Activated CD4-positive, alpha-beta memory T cell treated with anti-CD3 and anti-CD28 coated beads, Interleukin-2, amount 10 ng/mL, durations not matched to agents 7 days and 5 days (primary cell): ENCODE measurements around the gene ATRN. TPM values are rescaled to one million over a fixed set of nuclear protein-coding genes. Genes with fewer than 3 reads are reported as not detected.

ENCODE experiments used
- CTCF ChIA-PET: fragments of 350-600 bp; sonication (Branson Sonifier 250); formaldehyde crosslinking; loops from one replicate; lab custom pipeline; 2021; ENCODE audit warnings: antibody characterized with exemption, inconsistent platforms; lab: Charles Lee
- POLR2A ChIA-PET: fragments of 350-600 bp; sonication (Branson Sonifier 250); formaldehyde crosslinking; loops from one replicate; lab custom pipeline; 2021; ENCODE audit warnings: antibody characterized with exemption; lab: Charles Lee
- DNase-seq: peaks from one replicate; pipeline ENCODE4 v3.0.0-alpha.2; 2020
- H3K27ac Mint-ChIP-seq: one replicate; pipeline ENCODE4 v1.8.0; 2021; ENCODE audit warnings: mild to moderate bottlenecking, mixed read lengths
- H3K27me3 Mint-ChIP-seq: one replicate; pipeline ENCODE4 v1.8.0; 2021; ENCODE audit warnings: mixed read lengths
- H3K36me3 Mint-ChIP-seq: one replicate; pipeline ENCODE4 v1.8.0; 2021; ENCODE audit warnings: low read depth, mixed read lengths
- H3K4me1 Mint-ChIP-seq: one replicate; pipeline ENCODE4 v1.8.0; 2021; ENCODE audit warnings: mixed read lengths
- H3K4me3 Mint-ChIP-seq: one replicate; pipeline ENCODE4 v1.8.0; 2021; ENCODE audit warnings: mild to moderate bottlenecking, mixed read lengths
- H3K9me3 Mint-ChIP-seq: one replicate; pipeline ENCODE4 v1.8.0; 2021; ENCODE audit warnings: mixed read lengths
- total RNA-seq, 2 experiments: library from RNA; stranded (reverse); gene quantifications; one replicate each; pipeline ENCODE4 v1.2.3, GENCODE V29; 2021

The ATRN gene
- total RNA-seq, 2 experiments from 2014 or later = 7.8 to 8.1 TPM

DNA sequence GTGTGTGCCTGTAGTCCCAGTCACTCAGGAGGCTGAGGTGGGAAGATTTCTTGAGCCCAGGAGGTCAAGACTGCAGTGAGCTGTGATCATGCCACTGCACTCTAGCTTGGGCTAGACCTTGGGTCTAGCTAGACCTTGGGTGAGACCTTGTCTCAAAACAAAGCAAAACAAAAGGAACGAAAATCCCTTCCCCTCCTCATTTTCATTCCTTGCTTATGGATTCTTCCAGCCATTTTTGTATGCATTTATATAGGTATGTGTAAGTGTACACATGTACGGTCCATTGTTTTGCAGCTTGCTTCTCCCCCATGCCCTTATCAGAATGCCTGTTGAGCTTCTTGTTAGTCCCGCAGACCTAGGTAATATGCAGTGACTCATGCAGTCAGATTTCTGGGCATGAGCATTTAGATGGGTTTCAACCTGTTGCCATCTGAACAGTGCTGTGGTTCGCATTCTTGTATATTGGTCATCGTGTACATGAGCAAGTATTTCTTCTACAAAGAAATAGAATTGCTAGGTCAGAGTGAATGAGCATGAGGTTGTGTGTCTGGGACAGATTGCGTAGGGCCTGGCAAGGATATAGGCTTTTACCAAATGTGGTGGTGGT, 73.2 kb downstream of the ATRN start:
- H3K27me3 Mint-ChIP-seq = no peaks in the 10 kb centered on the region
- peaks cover 1% of the 10 kb centered on the region for H3K4me1 Mint-ChIP-seq
- CTCF ChIA-PET = interaction anchor here (0.5 kb wide), 1 partner anchor 181 kb away, joined by 3 read pairs; no protein-coding TSS in a partner anchor
- H3K36me3 Mint-ChIP-seq = peaks cover 1% of the 10 kb centered on the region
- H3K9me3 Mint-ChIP-seq = no peaks in the 10 kb centered on the region
- POLR2A ChIA-PET = no interaction called here
- H3K4me3 Mint-ChIP-seq = no peak overlapping the region
- no peak overlapping the region for H3K27ac Mint-ChIP-seq
- no peak for DNase-seq

DNA sequence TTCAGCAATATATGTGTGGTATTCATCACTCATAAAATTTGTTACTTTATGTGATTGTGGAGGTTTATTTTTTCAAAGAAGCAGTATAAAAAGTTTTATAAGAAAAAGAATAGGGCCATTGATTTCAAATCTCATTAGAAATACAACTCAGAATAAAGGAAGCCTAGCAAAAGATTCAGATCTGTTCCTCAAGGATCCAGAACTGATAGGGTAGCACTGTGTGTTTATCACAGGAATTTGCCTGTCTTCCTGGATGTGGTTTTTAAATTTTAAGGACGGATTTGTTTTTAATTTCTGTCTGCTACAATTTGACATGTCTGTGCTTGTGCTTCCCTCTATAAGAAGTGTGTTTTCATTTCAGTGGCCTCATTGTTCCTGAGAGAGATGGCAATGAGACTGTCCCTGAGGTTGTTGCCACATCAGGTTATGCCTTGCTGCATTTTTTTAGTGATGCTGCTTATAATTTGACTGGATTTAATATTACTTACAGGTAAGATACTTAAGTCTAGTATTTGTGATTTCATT, 74.6 kb downstream of the ATRN start:
- Mint-ChIP-seq H3K4me3 (no peak overlapping the region), H3K4me1 (peaks cover 1% of the 10 kb centered on the region), H3K27me3 (no peaks in the 10 kb centered on the region), H3K36me3 (no peaks in the 10 kb centered on the region), H3K27ac (no peak overlapping the region), H3K9me3 (no peaks in the 10 kb centered on the region)
- POLR2A ChIA-PET = no interaction called here
- CTCF ChIA-PET = interaction anchor here (0.7 kb wide), 1 partner anchor 1023 kb away, joined by 5 read pairs; no protein-coding TSS in a partner anchor
- DNase-seq = no peak

DNA sequence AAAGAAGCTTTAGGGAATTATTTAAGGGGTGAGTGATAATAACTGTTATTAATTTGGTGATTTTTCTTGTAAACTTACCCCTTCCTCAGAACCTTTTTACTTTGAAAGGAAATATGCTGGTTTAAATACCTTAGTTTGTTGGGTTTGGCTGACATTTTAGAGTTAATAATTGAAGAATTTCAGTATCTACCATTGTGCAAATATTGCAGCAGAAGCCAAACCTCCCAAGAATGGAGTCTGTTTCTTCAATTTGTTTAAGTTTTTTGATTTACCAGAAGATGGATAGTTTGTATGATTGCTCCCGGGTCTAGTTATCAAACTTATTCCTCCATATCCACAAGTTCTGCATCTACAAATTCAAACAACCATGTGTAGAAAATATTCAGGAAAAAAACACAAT, 77.1 kb downstream of the ATRN start:
- peaks cover 1% of the 10 kb centered on the region for H3K4me1 Mint-ChIP-seq
- H3K4me3 Mint-ChIP-seq = no peak overlapping the region
- H3K27me3 Mint-ChIP-seq = no peaks in the 10 kb centered on the region
- H3K27ac Mint-ChIP-seq = no peak overlapping the region
- ChIA-PET CTCF (interaction anchor here (1.5 kb wide), 1 partner anchor 15 kb away, joined by 7 read pairs; no protein-coding TSS in a partner anchor), POLR2A (no interaction called here)
- no peaks in the 10 kb centered on the region for H3K36me3 Mint-ChIP-seq
- DNase-seq = no peak
- H3K9me3 Mint-ChIP-seq = no peaks in the 10 kb centered on the region

DNA sequence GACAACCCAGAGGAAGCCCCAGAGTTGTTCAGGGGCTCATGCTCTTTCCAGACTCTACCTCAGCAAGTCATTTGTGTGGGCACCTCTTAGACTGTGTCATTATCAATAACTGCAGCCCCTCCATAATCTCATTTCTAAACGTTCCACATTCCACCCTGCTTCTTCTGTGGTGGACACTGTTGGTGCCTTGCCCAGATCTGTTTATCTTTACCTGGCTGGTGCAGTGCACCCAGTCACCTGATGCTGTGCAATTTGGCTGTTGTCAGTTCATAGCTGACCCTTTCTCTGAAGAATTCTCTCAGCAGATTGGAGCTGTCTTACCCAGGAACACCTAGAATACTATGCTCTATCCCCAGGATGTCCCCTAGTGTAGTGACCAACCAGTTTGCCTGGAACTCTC, 80.0 kb downstream of the ATRN start:
- H3K27ac Mint-ChIP-seq = no peak overlapping the region

DNA sequence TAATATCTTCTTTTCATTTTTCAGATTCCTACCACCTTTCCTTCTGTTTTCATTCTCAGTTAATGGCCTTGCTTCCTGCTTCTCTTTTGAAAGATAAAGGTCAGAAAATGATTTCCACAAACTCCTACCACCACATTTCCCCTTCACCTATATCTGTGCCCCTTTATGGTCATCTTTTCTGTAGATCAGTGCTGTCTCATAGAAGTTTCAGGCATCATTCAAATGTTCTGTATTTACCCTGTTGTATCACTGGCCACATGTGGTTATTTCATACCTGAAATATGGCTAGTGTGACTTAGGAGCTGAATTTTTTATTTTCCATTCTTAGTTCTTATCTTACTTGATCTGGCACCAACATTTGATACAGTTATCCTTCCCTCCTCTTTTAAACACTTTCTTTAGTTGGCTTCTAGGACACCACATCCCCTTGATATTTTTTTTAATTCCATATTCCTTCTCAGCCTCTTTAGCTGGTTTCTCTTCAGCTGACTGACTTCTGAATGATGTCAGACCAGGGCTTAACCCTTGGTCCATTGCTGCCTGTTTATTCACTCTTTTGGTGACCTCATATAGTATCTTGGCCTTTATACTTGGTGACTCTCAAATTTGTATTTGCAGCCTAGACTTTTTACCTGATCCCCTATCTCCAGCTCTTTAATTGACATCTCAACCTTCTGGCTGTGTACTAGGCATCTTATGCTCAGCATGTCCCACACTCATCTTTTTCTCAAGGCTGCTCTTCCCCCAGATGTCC, 81.0 kb downstream of the ATRN start:
- ChIA-PET CTCF (interaction anchor here (0.5 to 1.3 kb wide), 4 partner anchors 11 to 351 kb away, joined by 3 to 5 read pairs (median 4); no protein-coding TSS in a partner anchor), POLR2A (no interaction called here)
- Mint-ChIP-seq H3K27ac (no peak overlapping the region), H3K4me1 (peaks cover 1% of the 10 kb centered on the region), H3K9me3 (no peaks in the 10 kb centered on the region), H3K36me3 (no peaks in the 10 kb centered on the region), H3K4me3 (no peak overlapping the region), H3K27me3 (no peaks in the 10 kb centered on the region)
- no peak for DNase-seq

More for the DNA sequence above, 80.0 kb downstream of the ATRN start:
- Mint-ChIP-seq H3K4me3 (no peak overlapping the region), H3K4me1 (peaks cover 1% of the 10 kb centered on the region), H3K27me3 (no peaks in the 10 kb centered on the region), H3K36me3 (no peaks in the 10 kb centered on the region), H3K9me3 (no peaks in the 10 kb centered on the region)
- ChIA-PET CTCF (no interaction called here), POLR2A (no interaction called here)
- DNase-seq = no peak

DNA sequence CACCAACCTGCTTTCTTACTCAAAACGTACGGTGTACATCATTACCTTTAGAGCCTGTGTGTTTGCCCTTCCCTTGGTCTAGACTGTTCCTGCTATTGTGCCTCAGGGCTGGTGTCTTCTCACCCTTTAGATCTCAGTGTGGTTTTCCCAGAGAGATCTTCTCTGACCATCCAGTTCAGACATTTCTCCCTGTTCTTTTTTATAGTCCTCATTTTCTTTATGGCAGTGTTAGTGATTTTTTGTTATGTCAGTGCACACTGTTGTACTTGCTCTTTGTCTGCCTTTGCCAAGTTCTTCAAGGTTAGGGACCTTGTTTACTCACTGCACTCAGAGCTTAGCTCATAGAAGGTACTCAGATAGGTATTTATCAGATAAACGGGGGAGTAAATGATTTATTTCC, 82.8 kb downstream of the ATRN start:
- no peak overlapping the region for H3K27ac Mint-ChIP-seq
- CTCF ChIA-PET = interaction anchor here (1.2 kb wide), 1 partner anchor 9 kb away, joined by 4 read pairs; no protein-coding TSS in a partner anchor
- H3K36me3 Mint-ChIP-seq = no peaks in the 10 kb centered on the region
- POLR2A ChIA-PET = no interaction called here
- no peaks in the 10 kb centered on the region for H3K4me1 Mint-ChIP-seq
- DNase-seq = no peak
- no peaks in the 10 kb centered on the region for H3K27me3 Mint-ChIP-seq
- H3K4me3 Mint-ChIP-seq = no peak overlapping the region
- H3K9me3 Mint-ChIP-seq = no peaks in the 10 kb centered on the region

DNA sequence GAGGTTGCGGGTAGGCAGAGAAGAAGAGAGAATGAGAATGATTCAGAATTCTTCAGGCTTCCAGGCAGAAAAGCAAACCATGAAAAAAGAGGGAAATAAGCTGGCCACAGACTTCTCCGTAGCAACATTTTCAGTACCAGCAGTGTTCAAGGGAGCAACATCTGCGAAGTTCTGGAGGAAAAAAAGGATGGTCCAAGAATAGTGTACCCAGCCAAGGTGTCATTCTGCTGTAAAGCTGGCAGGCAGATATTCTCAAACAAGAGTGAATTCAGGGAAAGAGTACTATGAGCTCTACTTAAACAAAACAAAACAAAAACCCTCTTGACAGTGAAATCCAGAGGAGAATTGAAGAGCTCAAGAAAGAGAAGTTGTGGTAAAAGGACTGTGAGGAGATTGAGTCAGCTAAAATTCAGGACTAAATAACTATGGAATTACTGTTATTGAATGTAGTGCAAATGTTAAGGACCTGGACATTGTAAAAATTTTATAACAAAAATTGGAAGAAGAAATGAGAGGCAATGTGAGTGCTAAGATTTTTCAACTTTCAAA, 86.5 kb downstream of the ATRN start:
- Mint-ChIP-seq H3K4me3 (no peak overlapping the region), H3K36me3 (no peaks in the 10 kb centered on the region), H3K9me3 (no peaks in the 10 kb centered on the region), H3K27me3 (no peaks in the 10 kb centered on the region), H3K27ac (no peak overlapping the region), H3K4me1 (no peaks in the 10 kb centered on the region)
- POLR2A ChIA-PET = no interaction called here
- CTCF ChIA-PET = no interaction called here
- DNase-seq = no peak

DNA sequence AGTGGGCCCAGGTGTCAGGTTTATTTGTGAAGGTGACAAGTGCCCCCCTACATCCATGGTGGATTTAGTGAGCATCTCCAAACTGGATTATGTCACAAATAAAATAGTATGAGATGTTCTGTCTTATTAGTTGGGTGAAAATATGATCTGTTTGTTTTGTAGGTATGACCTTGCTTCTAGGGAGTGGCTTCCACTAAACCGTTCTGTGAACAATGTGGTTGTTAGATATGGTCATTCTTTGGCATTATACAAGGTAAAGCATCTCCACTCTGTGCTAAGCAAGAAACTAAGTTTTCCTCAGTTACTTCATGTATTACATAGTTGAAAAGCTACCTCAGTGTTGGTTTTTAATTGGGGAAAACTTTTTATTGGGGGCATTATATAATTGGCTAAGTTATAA, 88.4 kb downstream of the ATRN start:
- H3K4me1 Mint-ChIP-seq = no peaks in the 10 kb centered on the region
- H3K27me3 Mint-ChIP-seq = no peaks in the 10 kb centered on the region
- POLR2A ChIA-PET = no interaction called here
- no peaks in the 10 kb centered on the region for H3K9me3 Mint-ChIP-seq
- no peak for DNase-seq
- no peak overlapping the region for H3K4me3 Mint-ChIP-seq
- CTCF ChIA-PET = no interaction called here
- no peak overlapping the region for H3K27ac Mint-ChIP-seq
- peaks cover 2% of the 10 kb centered on the region for H3K36me3 Mint-ChIP-seq

DNA sequence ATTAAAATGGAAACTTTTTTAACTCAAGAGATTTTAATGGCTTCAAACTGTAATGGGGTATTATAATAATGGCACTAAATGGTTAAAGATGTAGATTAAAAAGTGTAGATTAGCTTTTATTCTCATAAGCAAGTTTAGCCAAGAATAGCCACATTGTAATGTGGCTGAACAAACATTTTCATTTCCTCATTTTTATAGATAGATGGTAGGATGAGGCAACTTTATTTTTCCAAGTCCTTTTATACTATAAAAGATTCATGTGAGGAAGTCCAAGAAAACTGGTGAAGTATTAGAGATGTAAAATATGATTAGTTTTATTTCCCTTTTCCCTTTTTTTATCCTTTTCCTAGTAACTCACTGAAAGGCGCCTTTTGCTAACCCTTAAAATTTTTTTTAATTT, 88.8 kb downstream of the ATRN start:
- CTCF ChIA-PET = interaction anchor here (1.4 kb wide), 1 partner anchor 191 kb away, joined by 3 read pairs; no protein-coding TSS in a partner anchor
- H3K4me3 Mint-ChIP-seq = no peak overlapping the region
- H3K27me3 Mint-ChIP-seq = no peaks in the 10 kb centered on the region
- no peaks in the 10 kb centered on the region for H3K4me1 Mint-ChIP-seq
- no peaks in the 10 kb centered on the region for H3K9me3 Mint-ChIP-seq
- POLR2A ChIA-PET = no interaction called here
- peaks cover 2% of the 10 kb centered on the region for H3K36me3 Mint-ChIP-seq
- DNase-seq = no peak
- H3K27ac Mint-ChIP-seq = no peak overlapping the region

DNA sequence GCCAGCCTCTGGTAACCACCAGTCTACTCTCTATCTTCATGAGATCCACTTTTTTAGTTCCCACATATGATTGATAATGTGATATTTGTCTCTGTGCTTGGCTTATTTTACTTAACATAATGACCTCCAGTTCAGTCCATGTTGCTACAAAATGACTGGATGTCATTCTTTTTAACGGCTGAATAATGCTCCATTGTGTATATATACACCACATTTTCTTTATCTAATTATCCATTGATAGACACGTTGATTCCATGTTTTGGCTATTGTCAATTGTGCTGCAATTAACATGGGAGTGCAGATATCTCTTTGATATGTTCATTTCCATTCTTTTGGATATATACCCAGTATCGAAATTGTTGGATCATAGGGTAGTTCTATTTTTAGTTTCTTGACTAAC, 89.3 kb downstream of the ATRN start:
- H3K36me3 Mint-ChIP-seq = peaks cover 2% of the 10 kb centered on the region
- CTCF ChIA-PET = interaction anchor here (1.0 to 1.4 kb wide), 3 partner anchors 30 to 191 kb away, joined by 3 to 5 read pairs (median 3); no protein-coding TSS in a partner anchor
- H3K9me3 Mint-ChIP-seq = no peaks in the 10 kb centered on the region

DNA sequence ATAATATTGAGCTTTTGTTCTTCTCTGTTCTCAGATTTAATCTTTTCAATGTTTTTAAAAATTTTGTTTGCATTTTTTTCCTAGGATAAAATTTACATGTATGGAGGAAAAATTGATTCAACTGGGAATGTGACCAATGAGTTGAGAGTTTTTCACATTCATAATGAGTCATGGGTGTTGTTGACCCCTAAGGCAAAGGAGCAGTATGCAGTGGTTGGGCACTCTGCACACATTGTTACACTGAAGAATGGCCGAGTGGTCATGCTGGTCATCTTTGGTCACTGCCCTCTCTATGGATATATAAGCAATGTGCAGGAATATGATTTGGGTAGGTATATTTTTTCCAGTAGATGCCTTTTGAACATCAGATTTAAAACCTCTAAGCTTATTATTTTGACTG, 89.8 kb downstream of the ATRN start:
- DNase-seq = no peak
- ChIA-PET POLR2A (no interaction called here), CTCF (interaction anchor here (1.0 to 1.4 kb wide), 3 partner anchors 30 to 190 kb away, joined by 3 to 5 read pairs (median 3); no protein-coding TSS in a partner anchor)
- peaks cover 2% of the 10 kb centered on the region for H3K36me3 Mint-ChIP-seq
- no peak overlapping the region for H3K4me3 Mint-ChIP-seq
- no peak overlapping the region for H3K27ac Mint-ChIP-seq
- H3K4me1 Mint-ChIP-seq = no peaks in the 10 kb centered on the region
- no peaks in the 10 kb centered on the region for H3K9me3 Mint-ChIP-seq
- no peaks in the 10 kb centered on the region for H3K27me3 Mint-ChIP-seq

More for the DNA sequence above, 89.3 kb downstream of the ATRN start:
- POLR2A ChIA-PET = no interaction called here
- DNase-seq = no peak
- Mint-ChIP-seq H3K4me1 (no peaks in the 10 kb centered on the region), H3K27ac (no peak overlapping the region), H3K4me3 (no peak overlapping the region), H3K27me3 (no peaks in the 10 kb centered on the region)

DNA sequence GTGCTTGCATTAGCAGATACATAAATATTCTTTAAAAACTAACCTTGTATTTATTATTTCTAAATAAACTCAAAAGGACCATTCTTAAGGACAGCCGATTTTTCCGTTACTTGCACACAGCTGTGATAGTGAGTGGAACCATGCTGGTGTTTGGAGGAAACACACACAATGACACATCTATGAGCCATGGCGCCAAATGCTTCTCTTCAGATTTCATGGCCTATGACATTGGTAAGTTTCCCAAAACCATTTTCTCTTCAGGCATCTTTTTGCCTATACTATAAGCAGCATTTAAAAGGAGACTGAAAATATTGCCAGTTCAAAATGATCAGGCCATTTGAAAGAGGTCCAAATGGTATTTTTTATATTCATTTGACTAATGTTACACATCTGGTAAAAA, 92.3 kb downstream of the ATRN start:
- CTCF ChIA-PET = interaction anchor here (0.6 to 3.5 kb wide), 20 partner anchors 9 to 461 kb away, joined by 3 to 56 read pairs (median 4); partner anchors contain the start of genes ADISSP, CENPB and SIGLEC1
- POLR2A ChIA-PET = interaction anchor here (0.9 to 1.3 kb wide), 2 partner anchors 188 to 205 kb away, joined by 3 read pairs; partner anchors contain the start of gene ADISSP
- no peaks in the 10 kb centered on the region for H3K27me3 Mint-ChIP-seq

More for the DNA sequence above, 92.3 kb downstream of the ATRN start:
- H3K27ac Mint-ChIP-seq = no peak overlapping the region
- no peaks in the 10 kb centered on the region for H3K9me3 Mint-ChIP-seq
- H3K36me3 Mint-ChIP-seq = peaks cover 2% of the 10 kb centered on the region
- DNase-seq = no peak
- H3K4me3 Mint-ChIP-seq = no peak overlapping the region
- no peaks in the 10 kb centered on the region for H3K4me1 Mint-ChIP-seq
